Loucy (cell line): Measurements from ENCODE around the gene ZSWIM4.

Experiments
- H2AFZ ChIP-seq: fragments of 200-600 bp; sonication (generic); 2 replicates; pipeline ENCODE4 v1.6.0; 2016; ENCODE audit warnings: antibody characterized with exemption, mild to moderate bottlenecking, low read length, moderate library complexity
- H3F3A ChIP-seq: fragments of 200-600 bp; 2 replicates; pipeline ENCODE4 v1.6.0; 2016; ENCODE audit warnings: antibody characterized with exemption, low read depth, mild to moderate bottlenecking
- H3K27me3 ChIP-seq: fragments of 200-600 bp; sonication (generic); 2 replicates; pipeline ENCODE4 v1.6.1; 2014; ENCODE audit warnings: low read length, mild to moderate bottlenecking; ENCODE audit not compliant: insufficient read depth, poor library complexity, severe bottlenecking
- H3K36me3 ChIP-seq: fragments of 200-600 bp; sonication (generic); 2 replicates; pipeline ENCODE4 v1.6.1; 2016; ENCODE audit warnings: low read length; ENCODE audit not compliant: insufficient read depth
- H3K4me1 ChIP-seq: fragments of 200-600 bp; sonication (generic); 2 replicates; pipeline ENCODE4 v1.5.1; 2014; ENCODE audit warnings: low read length, mild to moderate bottlenecking; ENCODE audit not compliant: insufficient read depth, poor library complexity, severe bottlenecking
- H3K4me2 ChIP-seq: fragments of 200-600 bp; sonication (generic); 2 replicates; pipeline ENCODE4 v1.6.0; 2014; ENCODE audit warnings: antibody characterized with exemption, low read length, low read depth, mild to moderate bottlenecking; ENCODE audit not compliant: poor library complexity, severe bottlenecking
- H3K4me3 ChIP-seq: fragments of 200-600 bp; sonication (generic); 2 replicates; pipeline ENCODE4 v1.5.1; 2014; ENCODE audit warnings: low read length, mild to moderate bottlenecking, mixed read lengths; ENCODE audit not compliant: poor library complexity, severe bottlenecking
- H3K79me2 ChIP-seq: fragments of 200-600 bp; sonication (generic); 2 replicates; pipeline ENCODE4 v1.6.1; 2014; ENCODE audit warnings: low read length; ENCODE audit not compliant: insufficient read depth
- H3K9ac ChIP-seq: fragments of 200-600 bp; sonication (generic); 2 replicates; pipeline ENCODE4 v1.6.0; 2014; ENCODE audit warnings: mild to moderate bottlenecking, low read depth, low read length, moderate library complexity; ENCODE audit not compliant: poor library complexity, severe bottlenecking
- H3K9me2 ChIP-seq: fragments of 200-600 bp; sonication (generic); replicated peaks from 2 replicates; pipeline ENCODE4 v1.6.1; 2016; ENCODE audit warnings: low read depth, low read length, mixed read lengths
- H3K9me3 ChIP-seq: fragments of 200-600 bp; sonication (generic); 2 replicates; pipeline ENCODE4 v1.6.1; 2014; ENCODE audit warnings: mild to moderate bottlenecking, antibody characterized with exemption, low read length, low read depth; ENCODE audit not compliant: insufficient read depth
- H4K20me1 ChIP-seq: fragments of 200-600 bp; sonication (generic); 2 replicates; pipeline ENCODE4 v1.6.0; 2014; ENCODE audit warnings: antibody characterized with exemption, low read length, mild to moderate bottlenecking; ENCODE audit not compliant: insufficient read depth, poor library complexity, severe bottlenecking
- EZH2phosphoT487 ChIP-seq: fragments of 200-600 bp; IDR thresholded peaks from 2 replicates; pipeline ENCODE4 v1.6.1; 2018; ENCODE audit warnings: antibody characterized with exemption, mild to moderate bottlenecking, moderate library complexity, borderline replicate concordance
- TF ChIP-seq, protein P1 (sequence below): fragments of 200-600 bp; sonication (generic); conservative IDR thresholded peaks from 2 replicates; pipeline ENCODE4 v1.5.1; 2014; ENCODE audit warnings: mild to moderate bottlenecking, antibody characterized with exemption, low read length

Gene ZSWIM4

DNA sequence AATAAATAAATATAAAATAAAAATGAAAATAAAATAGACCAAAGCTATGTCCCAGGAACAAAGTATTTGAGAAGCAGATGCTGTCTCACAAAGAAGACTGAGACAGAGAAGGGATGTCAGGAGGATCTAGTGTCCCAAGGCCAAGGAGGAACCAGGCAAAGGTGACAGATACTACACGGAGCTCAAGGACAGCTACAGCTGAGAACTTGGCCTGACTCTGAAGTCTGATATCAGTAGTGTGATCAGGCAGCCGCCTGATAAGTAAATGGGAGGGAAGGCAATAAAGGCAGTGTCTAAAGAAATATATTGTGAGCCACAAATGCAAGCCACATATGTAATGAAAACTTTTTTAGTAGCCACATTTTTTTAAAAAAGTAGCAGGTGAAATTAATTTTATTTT lies 61.3 kb downstream of the ZSWIM4 start:
- Histone ChIP-seq H3K79me2 (no peaks in the 10 kb centered on the region), H3K36me3 (no peaks in the 10 kb centered on the region), H2AFZ (no peak overlapping the region), H3K27me3 (no peaks in the 10 kb centered on the region), H4K20me1 (no peaks in the 10 kb centered on the region), H3K4me3 (no peak overlapping the region), H3F3A (no peaks in the 10 kb centered on the region), H3K9me2 (no peaks in the 10 kb centered on the region), H3K4me2 (no peak overlapping the region), H3K9ac (no peak overlapping the region), H3K4me1 (peaks cover 4% of the 10 kb centered on the region), H3K9me3 (no peaks in the 10 kb centered on the region)
- TF ChIP-seq EZH2phosphoT487 = no peak
- TF ChIP-seq, protein P1, sequence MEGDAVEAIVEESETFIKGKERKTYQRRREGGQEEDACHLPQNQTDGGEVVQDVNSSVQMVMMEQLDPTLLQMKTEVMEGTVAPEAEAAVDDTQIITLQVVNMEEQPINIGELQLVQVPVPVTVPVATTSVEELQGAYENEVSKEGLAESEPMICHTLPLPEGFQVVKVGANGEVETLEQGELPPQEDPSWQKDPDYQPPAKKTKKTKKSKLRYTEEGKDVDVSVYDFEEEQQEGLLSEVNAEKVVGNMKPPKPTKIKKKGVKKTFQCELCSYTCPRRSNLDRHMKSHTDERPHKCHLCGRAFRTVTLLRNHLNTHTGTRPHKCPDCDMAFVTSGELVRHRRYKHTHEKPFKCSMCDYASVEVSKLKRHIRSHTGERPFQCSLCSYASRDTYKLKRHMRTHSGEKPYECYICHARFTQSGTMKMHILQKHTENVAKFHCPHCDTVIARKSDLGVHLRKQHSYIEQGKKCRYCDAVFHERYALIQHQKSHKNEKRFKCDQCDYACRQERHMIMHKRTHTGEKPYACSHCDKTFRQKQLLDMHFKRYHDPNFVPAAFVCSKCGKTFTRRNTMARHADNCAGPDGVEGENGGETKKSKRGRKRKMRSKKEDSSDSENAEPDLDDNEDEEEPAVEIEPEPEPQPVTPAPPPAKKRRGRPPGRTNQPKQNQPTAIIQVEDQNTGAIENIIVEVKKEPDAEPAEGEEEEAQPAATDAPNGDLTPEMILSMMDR = no peak

DNA sequence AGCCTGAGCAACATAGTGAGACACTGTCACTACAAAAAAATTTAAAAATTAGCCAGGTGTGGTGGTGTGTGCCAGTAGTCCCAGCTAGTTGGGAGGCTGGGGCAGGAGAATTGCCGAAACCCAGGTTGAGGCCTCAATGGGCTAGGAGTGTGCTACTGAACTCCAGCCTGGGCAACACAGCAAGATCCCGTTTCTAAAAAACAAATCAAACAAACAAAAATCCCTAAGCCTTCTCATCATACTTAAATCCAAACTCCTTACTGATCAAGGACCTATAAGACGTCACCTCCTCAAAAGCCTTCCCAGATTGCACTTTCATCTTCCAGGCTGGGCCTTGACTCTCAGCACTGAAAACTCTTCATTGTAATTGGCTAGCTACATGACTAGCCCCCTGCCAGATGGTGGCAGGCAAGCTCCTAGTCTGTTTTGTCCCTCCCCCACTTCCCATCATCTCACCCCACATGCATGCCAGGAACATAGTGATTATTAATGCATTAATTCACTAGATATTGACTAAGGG lies 64.2 kb downstream of the ZSWIM4 start:
- Histone ChIP-seq H3K36me3 (no peaks in the 10 kb centered on the region), H3K79me2 (no peaks in the 10 kb centered on the region), H3K9ac (no peak overlapping the region), H3K4me3 (no peak overlapping the region), H2AFZ (no peak overlapping the region), H3K4me2 (no peak overlapping the region), H3K9me2 (no peaks in the 10 kb centered on the region), H4K20me1 (no peaks in the 10 kb centered on the region), H3K4me1 (peaks cover 24% of the 10 kb centered on the region), H3K9me3 (no peaks in the 10 kb centered on the region), H3K27me3 (no peaks in the 10 kb centered on the region), H3F3A (peaks cover 18% of the 10 kb centered on the region)
- no peak for TF ChIP-seq EZH2phosphoT487
- TF ChIP-seq, protein P1 = peak; percentile 42

DNA sequence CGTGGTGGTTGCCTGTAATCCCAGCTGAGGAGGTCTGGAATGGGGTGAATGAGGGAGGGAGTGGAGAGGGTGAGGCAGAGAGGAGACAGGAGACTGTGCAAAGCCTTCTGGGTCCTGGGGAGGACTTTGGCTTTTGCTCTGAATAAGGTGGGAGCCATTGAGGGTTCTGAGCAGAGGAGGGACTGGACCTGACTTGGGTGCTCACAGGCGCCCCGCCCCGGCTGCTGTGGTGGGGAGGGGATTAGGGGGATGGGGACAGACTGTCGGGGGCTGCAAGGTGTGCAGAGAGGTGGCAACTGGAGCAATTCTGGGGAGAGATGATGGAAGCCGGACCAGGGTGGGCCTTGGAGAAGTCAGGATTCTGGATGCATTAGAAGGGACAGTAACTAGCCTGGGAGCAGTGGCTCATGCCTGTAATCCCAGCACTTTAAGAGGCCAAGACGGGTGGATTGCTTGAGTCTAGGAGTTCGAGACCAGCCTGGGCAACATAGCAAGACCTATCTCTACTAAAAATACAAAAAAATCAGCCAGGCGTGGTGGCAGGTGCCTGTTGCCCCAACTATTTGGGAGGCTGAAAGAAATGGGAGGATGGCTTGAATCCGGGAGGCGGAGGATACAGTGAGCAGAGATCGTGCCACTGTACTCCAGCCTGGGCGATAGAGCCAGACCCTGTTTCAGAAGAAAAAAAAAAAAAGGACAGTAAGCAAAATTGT lies 65.6 kb downstream of the ZSWIM4 start:
- no peaks in the 10 kb centered on the region for H3K27me3 ChIP-seq
- peaks cover 29% of the 10 kb centered on the region for H3K4me1 ChIP-seq
- no peak overlapping the region for H3K4me3 ChIP-seq
- H3K36me3 ChIP-seq = no peaks in the 10 kb centered on the region
- no peak overlapping the region for H3K9ac ChIP-seq
- H4K20me1 ChIP-seq = no peaks in the 10 kb centered on the region
- peak overlapping the region; percentile 97 for H3K4me2 ChIP-seq
- peaks cover under 1% of the 10 kb centered on the region; the same call in 1 of the 2 replicates for H3K79me2 ChIP-seq
- H3K9me2 ChIP-seq = no peaks in the 10 kb centered on the region
- H2AFZ ChIP-seq = peak overlapping the region; percentile 81; the same call in 1 of the 2 replicates
- H3F3A ChIP-seq = peaks cover 22% of the 10 kb centered on the region
- no peak for TF ChIP-seq EZH2phosphoT487
- TF ChIP-seq, protein P1 = no peak
- no peaks in the 10 kb centered on the region for H3K9me3 ChIP-seq
